ENCODE data around the gene ZFYVE28.

DNA sequence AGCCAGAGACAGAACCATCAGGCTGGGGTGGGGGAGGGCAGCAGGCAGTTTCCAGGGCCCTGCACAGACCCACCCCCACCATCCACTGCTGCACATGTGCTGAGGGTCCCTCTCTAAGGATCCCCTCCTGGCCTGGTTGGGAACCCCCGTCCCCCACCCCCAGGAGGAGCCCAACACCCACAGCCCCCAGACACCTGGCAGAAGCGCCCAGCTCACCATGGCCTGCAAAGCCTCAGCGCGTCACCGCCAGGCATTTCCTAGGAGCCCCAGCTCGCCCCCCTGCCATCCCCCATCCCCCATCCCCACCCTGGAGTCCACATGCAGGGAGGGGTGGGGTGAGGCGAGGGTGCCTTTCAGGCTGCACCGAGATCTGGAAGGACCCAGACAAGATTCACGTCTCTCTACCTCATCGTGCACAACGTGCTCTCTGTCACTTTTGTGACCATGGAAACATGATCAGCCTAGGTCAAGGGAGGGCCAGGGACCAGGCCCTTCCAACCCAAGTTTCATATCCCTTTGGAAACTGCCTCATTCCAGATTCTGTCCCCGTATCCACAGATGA is 165.8 kb downstream of the ZFYVE28 start:
- TF ChIP-seq, protein P1, sequence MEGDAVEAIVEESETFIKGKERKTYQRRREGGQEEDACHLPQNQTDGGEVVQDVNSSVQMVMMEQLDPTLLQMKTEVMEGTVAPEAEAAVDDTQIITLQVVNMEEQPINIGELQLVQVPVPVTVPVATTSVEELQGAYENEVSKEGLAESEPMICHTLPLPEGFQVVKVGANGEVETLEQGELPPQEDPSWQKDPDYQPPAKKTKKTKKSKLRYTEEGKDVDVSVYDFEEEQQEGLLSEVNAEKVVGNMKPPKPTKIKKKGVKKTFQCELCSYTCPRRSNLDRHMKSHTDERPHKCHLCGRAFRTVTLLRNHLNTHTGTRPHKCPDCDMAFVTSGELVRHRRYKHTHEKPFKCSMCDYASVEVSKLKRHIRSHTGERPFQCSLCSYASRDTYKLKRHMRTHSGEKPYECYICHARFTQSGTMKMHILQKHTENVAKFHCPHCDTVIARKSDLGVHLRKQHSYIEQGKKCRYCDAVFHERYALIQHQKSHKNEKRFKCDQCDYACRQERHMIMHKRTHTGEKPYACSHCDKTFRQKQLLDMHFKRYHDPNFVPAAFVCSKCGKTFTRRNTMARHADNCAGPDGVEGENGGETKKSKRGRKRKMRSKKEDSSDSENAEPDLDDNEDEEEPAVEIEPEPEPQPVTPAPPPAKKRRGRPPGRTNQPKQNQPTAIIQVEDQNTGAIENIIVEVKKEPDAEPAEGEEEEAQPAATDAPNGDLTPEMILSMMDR (IDR thresholded peaks at IDR 0.05) = no peak
- TF ChIP-seq POLR2A (IDR thresholded peaks at IDR 0.05) = no peak

Measured in adrenal gland (tissue), 5 donors.